Suprapubic skin (tissue), 4 donors: ENCODE data around the gene CDH4.
"Not testable (repeated sequence)": the region's sequence is repeated elsewhere in the genome, so short reads cannot be mapped to it uniquely, and the experiment has no call there.

ENCODE experiments used
- POLR2A ChIP-seq, 2 donors: fragments of 450-650 bp; IDR thresholded peaks; one replicate each; pipeline ENCODE4 v1.6.1; 2017; ENCODE audit warnings: antibody characterized with exemption in 2 of 2, mild to moderate bottlenecking in 2 of 2, moderate library complexity in 2 of 2
- POLR2AphosphoS5 ChIP-seq, 3 donors: sonication (generic); formaldehyde crosslinking; IDR thresholded peaks; one replicate each; pipeline ENCODE4 v1.6.1; 2017; ENCODE audit warnings: antibody characterized with exemption in 3 of 3
- TF ChIP-seq, protein P1 (sequence below), 2 donors: fragments of 200-600 bp in 1 of 2; fragments of 450-650 bp in 1 of 2; sonication (generic) in 1 of 2; IDR thresholded peaks; one replicate each; pipeline ENCODE4 v1.5.1; 2016 to 2019; ENCODE audit warnings: antibody characterized with exemption in 2 of 2, mild to moderate bottlenecking in 1 of 2, moderate library complexity in 1 of 2

DNA sequence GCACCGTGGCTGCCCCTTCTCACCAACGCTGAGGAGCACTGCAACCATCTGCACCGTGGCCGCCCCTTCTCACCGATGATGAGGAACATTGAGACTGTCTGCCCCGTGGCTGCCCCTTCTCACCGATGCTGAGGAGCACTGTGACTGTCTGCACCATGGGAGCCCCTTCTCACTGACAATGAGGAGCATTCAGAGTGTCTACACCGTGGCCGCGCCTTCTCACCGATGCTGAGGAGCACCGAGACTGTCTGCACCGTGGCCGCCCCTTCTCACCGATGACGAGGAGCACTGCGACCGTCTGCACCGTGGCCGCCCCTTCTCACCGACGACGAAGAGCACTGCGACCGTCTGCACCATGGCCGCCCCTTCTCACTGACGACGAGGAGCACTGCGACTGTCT, 693.4 kb downstream of the CDH4 start:
- TF ChIP-seq, protein P1, sequence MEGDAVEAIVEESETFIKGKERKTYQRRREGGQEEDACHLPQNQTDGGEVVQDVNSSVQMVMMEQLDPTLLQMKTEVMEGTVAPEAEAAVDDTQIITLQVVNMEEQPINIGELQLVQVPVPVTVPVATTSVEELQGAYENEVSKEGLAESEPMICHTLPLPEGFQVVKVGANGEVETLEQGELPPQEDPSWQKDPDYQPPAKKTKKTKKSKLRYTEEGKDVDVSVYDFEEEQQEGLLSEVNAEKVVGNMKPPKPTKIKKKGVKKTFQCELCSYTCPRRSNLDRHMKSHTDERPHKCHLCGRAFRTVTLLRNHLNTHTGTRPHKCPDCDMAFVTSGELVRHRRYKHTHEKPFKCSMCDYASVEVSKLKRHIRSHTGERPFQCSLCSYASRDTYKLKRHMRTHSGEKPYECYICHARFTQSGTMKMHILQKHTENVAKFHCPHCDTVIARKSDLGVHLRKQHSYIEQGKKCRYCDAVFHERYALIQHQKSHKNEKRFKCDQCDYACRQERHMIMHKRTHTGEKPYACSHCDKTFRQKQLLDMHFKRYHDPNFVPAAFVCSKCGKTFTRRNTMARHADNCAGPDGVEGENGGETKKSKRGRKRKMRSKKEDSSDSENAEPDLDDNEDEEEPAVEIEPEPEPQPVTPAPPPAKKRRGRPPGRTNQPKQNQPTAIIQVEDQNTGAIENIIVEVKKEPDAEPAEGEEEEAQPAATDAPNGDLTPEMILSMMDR (IDR thresholded peaks at IDR 0.05) = not testable (repeated sequence)
- TF ChIP-seq POLR2A, POLR2AphosphoS5 (IDR thresholded peaks at IDR 0.05): not testable (repeated sequence)
